ENCODE data around the gene CCNQ.

CCNQ gene

DNA sequence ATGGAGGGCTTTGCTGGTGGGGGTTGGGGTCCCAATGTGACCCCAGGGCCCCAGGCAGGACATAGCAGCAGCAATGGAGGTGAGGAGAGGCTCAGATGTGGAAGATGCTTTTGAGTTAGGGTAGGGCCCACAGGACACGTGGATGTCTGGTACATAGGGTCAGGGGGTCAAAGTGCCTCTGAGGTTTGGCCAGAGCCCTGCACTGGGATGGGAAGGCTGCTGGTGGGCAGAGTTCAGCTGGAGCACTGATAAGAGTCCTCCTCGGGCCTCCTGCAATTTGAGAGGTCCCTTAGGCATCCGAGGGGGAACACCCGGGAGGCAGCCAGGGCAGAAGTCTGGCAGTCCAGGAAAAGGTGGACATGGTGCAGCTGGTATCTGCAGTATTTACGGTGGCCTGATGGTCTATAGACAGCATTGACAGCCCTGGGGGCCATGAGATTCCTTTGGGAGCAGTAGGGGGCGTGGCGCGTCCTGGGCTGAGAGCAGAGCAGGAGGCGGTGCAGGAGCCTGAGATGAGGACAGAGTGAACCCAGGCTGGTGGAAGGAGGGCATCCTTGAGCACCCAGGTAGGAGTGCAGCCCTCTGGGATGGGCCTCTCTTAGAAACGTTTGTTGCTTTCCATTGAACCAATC, 22.6 kb downstream of the CCNQ start:
- no peak for DNase-seq (ENCODE audit: low read depth in 2 of 2)

DNA sequence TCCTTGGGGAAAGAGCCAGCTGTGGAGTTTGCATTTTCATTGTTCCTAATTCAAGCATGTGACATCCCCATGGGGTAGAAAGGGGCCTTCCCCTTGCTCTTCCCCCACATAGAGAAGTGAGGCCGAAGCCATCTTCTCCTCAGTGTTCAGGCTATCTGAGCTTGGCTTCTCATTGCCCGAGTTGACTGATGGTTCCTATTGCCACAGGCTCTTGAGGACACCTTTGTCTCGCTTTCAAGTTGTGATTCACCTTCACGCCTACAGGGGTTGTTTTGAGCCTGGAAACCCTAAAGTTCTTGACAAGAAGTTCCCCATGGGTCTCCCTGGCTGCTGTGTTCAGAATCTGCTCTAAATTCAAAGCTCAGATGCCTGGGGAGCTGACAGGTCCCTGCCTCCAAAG, 25.0 kb downstream of the CCNQ start:
- no peak for DNase-seq (ENCODE audit: low read depth in 2 of 2)

DNA sequence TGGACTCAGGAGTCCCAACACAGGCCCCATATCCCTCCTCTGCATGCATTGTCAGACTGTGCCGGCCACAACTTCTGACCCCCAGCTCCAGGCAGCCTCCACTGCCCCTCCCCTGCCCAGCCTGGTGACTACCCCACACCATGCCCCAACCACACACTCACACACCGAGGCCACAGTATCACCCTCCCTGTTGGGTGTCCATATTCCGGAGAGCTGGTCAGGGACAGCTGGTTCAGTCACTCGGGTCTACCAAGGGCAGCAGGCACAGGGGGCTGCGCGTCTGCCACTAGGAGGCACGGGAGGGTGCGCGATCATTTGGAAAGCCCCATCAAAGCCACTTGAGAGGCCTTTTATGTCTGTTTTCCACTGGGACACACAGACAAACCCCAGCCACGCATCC, 26.3 kb downstream of the CCNQ start:
- DNase-seq (ENCODE audit: low read depth in 2 of 2), result no peak

DNA sequence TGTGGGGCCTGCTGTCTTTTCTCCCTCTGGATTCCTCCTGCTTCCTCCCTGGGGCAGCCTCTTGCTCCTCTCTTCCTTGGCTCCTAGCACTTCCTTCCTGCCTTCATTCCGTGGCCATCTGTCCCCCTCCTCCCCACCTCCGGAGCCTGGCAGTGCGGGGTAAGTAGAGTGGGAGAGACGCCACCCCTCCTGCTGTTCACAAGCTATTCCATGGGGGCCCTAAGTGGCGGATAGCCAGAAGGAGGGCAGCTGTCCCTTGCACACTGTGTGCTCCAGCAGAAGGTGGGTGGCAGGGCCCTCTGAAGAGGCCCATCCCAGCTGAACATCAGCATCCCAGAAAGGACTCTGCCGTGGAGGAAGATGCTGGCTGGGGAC, 27.4 kb downstream of the CCNQ start:
- no peak for DNase-seq (ENCODE audit: low read depth in 2 of 2)

DNA sequence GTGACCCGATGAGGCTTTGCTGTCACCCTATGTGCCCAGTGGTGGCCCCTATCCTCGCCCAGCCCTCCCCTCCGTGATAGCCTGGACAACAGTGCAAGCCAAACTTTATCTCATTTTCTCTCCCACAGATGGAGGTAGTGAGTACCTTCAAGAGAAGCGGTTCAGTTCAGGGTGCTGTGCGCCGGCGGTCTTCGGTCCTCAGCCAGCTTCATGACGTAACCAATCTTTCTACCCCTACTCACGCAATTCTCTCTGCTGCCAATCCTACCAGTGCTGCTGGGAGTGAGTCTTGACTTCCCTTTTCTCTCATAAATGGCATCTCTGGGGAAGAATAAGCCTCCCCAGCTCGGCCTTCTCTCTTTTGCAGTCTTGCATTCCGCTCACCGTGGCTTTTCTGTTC, 29.5 kb downstream of the CCNQ start:
- no peak for DNase-seq (ENCODE audit: low read depth in 2 of 2)

DNA sequence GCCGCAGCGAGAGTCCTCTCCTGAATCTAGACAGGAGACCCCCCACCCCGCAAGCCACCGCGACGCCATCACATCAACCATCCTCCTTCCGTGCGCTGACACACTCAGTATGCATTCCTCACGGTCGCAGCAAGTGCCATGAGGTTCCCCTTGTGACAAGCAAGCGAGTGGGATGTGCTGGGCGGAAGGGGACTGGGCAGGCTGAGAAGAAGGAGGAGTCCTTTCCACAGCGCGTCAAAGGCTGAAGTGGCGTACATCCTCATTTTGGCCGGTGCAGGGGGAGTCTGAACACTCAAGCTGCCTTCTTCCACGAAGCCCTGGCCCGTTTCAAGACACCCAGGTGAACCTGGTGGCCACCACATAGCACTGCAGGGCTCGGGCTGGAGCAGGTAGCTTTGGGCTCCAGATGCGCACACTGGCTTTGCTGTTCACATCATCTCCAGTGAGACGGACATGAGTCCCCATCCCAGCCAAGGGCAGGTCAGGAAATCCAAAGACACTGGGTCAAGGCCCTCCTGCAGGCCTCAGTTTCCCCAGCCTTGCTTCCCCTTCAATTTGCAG, 30.4 kb downstream of the CCNQ start:
- no peak for DNase-seq (ENCODE audit: low read depth in 2 of 2)

DNA sequence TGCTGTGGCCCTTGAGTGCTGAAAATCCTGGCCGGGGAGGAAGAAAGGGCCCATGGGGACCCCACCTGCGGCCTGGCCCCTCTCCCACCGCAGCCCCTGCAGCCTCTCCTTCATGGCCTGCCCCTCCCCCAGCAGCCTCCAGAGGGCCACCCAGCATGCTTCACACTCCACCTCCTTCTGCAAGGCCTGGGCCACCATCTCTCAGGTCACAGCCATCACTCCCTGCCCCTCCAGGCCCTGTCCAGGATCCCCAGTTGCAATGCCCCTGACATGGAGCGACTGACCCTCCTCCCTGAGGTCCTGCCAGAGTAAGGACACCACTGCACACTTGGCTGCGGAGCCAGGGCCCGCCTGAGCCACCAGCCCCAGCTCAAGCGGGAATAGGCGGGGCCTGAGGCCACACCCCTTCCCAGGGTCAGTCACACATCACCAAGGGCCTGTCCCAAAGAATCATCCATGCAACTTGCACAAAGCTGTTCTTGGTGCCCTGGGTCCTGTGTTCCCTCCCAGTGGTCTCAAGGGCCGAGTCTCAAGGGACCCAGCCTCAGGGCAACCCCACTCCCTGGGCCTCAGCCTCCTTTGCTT, 32.9 kb downstream of the CCNQ start:
- DNase-seq (ENCODE audit: low read depth in 2 of 2), result no peak

DNA sequence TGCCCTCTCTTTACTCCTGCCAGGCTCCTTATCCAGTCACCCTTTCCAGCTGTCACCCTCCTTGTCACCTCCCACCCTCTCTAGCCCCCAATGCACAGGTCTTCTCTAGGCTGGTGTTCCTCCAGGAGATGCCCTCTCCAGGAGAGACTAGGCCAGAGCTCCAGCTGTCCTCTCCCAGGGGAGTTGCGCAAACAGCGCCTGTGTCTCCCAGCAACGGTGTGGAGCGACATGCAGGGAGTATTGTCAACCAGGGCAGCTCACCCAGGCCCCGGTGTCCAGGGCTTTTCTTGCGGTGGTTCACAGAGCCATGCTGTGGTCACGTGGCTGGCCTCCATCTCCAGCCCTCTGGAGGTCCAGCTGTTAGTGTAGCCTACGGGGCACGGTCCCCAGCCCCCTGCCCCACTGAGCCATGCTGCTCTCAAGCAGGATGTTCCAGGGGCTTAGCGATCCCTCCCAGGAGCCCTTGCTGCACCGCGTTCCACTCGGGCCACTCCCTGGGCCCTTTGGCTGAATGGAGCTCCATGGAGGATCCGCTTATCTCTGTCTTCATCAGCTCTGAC, 34.8 kb downstream of the CCNQ start:
- no peak for DNase-seq (ENCODE audit: low read depth in 2 of 2)

DNA sequence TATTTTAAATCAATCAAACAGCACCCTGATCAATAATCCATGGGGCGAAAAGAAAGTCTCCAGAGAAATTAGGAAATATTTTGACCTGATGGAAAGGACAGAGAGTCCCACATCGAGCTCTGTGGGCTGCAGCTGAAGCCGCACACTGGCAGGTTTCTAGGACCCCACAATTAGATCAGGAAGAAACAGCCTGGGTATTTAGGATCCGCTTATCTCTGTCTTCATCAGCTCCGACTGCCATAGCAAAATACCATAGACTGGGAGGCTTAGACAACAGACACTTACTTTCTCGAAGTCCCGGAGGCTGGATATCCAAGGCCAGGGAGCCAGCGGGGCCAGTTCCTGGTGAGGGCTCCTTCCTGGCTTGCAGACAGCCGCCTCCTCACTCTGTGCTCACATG, 36.4 kb downstream of the CCNQ start:
- DNase-seq (ENCODE audit: low read depth in 2 of 2), result no peak

DNA sequence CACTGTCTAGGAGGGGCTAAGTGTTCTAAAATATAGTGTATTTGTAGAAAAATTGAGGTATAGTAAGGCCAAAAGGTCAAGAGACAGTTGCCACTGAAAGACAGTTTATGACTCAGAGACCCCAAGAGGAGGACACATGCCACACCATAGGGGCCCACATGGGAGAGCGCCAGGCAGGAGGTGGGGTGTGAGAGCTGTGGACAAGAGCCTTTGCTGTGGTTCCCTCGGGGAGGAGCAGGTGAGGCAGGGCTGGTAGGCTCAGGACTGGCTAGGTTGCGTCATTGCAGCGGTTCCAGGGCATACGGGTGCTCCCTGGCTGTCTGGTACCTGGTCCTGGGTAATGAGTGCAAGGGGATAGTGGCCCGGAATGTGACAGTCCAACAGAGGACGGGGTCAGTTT, 37.6 kb downstream of the CCNQ start:
- DNase-seq (ENCODE audit: low read depth in 2 of 2), result no peak

DNA sequence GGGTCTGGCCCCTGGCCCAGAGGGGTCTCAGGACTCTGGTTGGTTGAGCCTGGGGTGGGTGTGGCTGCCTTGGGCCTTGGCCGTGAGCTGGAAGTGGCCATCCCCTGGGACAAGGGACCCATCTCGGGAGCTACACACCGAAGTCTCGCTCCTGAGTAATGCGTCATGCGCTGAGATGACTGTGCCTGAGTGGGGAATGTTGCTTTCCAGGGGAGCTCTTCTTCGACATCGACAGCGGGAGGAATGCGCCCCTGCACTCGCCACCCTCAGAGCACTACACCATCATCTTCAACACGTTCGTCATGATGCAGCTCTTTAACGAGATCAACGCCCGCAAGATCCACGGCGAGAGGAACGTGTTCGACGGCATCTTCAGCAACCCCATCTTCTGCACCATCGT, 38.5 kb downstream of the CCNQ start:
- DNase-seq (ENCODE audit: low read depth in 2 of 2), result no peak

DNA sequence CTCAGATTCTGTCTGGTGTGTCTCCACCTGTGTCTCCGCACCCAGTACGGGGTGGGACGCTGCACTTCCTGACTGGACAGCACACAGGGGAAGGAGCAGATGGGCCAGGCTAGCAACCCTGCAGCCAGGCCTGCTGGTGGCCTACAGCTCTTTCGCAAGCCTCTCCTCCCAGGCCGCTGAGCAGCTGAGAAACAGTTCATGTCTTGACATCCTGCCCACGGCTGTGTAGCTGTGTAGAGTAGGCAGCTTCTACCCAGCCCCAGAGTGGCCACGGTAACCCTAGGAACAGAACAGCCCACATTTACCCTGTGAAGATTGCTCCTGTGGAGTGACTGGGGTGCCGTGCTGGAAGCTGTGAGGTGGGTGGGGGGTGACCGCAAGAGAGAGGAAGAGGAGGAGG, 38.9 kb downstream of the CCNQ start:
- DNase-seq (ENCODE audit: low read depth in 2 of 2), result no peak

DNA sequence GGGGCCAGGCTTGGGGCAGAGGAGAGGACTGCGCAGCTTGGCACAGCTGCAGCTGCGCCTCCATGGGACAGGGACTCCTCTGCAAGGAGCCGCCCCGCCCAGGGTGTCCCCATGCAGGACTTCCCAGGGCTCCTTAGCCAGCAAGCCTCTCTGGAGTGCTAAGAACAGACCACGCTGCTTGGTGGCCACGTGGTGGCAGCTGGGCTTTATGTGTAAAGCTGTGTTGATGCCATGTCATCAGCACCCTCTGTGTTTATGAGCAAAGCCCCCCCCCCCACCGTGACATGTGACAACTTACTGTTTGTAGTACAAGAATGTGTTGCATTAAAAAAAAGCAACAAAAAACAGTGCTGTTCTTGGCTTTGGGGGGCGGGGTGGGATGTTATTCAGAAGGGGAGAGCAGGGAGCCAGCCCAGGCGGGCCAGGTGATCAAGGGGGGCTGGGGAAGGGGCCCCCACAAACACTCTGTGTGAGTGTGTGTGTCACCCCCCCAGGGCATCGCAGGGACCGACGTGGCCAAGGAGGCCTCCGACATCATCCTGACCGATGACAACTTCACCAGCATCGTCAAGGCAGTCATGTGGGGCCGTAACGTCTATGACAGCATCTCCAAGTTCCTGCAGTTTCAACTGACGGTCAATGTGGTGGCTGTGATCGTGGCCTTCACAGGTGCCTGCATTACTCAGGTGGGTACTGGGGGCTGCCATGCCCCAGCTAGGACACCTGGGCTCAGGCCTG, 41.2 kb downstream of the CCNQ start:
- DNase-seq (ENCODE audit: low read depth in 2 of 2), result no peak

DNA sequence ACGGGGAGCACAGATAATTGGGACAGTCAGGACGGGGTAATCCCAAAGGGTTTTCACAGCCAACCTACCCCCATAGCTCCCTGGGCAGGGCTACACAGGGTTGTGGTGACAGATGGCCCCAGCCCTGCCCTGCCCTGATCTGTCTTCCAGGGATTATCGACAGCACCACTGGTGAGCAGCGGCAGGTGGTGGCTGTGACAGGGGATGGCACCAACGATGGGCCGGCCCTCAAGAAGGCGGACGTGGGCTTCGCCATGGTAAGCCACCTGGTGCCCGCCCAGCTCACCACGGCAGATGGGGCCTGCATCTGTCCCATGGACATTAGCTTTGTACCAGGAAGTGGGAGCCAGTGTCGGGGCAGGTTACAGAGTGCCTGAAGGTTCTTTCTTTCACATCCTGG, 42.2 kb downstream of the CCNQ start:
- DNase-seq (ENCODE audit: low read depth in 2 of 2), result no peak

DNA sequence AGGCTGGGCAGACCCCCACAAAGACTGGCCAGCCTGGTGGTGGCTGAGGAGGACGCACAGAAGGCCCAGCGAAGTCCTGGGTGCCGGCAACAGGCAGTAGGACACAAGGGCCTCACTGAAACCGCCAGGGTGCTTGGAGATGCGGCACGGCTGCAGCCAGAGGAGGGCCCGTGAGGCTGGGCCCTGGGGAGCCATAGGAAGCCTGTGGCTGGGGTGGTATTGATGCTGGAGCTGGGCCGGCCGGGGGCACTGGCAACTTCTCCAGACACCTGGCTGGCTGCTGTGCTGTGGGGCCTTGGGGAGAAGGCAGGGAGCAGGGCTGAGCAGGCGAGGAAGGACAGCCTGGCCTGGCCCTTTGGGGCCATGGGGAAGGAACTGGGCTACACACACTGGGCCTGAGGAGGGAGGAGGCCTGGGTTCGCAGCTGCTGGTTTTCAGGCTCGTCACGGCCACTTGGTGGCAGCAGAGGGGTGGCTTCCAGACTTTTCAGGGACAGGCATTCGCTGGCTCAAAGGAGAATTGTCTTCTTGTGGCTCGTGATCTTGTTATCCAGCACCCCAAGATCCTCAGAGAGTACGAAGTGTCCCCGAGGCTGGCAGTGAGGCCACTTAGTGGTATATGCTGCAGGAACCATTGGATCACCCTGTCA, 44.3 kb downstream of the CCNQ start:
- peak; percentile 24 to 59 for DNase-seq (ENCODE audit: low read depth in 2 of 2)

DNA sequence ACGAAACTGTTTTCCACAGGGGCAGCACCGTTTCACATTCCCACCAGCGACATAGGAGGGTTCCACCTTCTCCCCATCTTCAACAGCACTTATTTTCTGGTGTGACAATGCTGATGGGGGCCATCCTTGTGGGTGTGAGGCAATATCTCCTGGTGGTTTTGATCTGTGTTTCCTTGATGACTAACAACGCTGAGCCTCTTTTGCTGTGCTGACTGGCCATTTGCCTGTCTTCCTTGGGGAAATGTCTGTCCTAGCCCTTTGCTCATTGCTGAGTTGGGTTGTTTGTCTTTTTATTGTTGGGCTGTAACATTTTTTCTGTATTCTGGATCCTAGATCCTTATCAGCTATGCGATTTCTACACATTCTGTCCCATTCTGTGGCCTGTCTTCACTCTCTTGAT, 47.8 kb downstream of the CCNQ start:
- no peak for DNase-seq (ENCODE audit: low read depth in 2 of 2)

DNA sequence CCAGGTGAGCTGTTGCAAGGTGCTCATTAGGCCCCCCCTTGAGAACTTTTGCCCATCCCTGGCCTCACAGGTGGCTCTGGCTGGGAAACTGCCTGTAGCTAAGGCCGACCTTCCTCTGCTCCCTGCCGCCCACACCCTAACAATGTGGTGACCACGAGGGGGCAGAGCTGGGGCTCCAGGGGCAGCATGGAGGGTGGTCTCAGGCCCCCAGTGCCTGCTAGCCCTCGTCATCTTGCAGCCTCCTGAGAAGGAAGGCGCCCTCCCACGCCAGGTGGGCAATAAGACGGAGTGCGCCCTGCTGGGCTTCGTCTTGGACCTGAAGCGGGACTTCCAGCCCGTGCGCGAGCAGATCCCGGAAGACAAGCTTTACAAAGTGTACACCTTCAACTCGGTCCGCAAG, 49.1 kb downstream of the CCNQ start:
- DNase-seq (ENCODE audit: low read depth in 2 of 2), result no peak

DNA sequence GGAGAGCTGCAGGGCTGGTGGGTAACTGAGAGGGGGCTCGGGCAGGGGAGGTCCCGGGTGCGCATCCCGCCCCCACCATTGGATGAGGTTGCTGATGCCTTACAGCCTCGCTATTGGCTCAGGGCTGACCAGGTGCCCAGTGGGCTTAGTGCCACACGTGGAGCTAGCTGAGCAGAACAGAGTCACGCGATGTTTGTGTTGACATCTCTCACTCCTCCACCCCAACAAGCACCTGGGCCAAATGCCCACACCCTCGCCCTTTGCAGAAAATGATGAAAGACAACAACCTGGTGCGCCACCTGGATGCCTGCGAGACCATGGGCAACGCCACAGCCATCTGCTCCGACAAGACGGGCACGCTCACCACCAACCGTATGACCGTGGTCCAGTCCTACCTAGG, 49.7 kb downstream of the CCNQ start:
- no peak for DNase-seq (ENCODE audit: low read depth in 2 of 2)

DNA sequence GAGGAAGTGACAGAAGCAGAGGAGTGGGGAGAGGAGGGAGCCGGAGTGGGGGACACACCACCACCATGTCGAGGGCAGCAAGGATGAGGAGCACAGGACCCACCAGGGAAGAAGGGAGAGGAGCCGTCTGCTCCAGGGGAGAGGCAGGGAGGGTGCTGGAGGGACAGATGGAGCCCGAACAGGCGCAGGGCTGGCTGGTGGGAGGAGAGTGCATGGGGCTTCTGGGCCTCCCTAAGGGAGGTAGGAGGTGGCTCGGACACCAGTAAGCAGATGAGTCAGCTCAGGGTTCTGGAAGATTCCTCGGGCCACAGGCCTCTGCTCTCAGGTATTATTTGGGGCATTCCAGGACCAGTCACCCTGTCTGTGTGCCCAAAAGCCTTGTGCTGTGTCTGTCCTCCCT, 51.7 kb downstream of the CCNQ start:
- no peak for DNase-seq (ENCODE audit: low read depth in 2 of 2)

DNA sequence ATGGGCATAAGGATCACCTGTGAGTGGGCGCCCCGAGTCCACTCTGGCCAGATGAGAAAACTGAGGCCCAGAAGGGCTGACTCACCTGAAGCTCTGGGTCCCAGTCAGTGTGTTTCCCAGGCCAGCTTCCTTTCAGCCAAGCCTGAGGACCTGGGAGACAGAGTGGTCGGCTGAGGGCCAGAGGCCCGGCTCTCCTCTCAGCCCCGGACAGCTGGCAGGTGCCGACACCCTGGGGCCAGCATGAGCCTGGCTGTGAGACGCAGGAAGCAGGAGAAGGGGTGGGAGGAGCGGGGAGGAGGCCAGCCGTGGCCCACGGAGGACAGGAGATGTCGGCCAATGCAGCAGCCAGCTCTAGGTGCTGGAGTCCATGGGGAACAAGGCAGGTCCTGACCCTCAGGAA, 52.6 kb downstream of the CCNQ start:
- DNase-seq (ENCODE audit: low read depth in 2 of 2), result no peak

DNA sequence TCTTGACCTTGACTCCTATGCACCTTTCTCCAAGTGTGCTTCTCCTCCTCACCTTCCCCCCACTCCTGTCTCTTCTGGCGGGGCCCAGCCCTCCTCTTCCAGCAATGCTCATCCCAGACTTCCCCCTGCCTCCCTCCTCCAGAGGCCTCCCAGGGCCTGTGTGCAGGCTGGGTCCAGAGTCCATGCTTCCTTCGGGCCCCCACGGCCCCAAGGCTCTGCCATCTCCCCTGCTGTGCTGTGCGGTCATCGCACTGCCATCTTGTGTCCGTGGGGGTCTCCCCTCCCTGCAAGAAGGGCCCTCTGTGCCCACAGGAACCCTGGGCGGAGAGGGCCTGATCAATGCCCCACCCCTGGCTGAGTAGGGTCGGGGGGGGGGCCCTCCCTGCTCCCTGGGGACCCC, 54.2 kb downstream of the CCNQ start:
- DNase-seq (ENCODE audit: low read depth in 2 of 2), result no peak

DNA sequence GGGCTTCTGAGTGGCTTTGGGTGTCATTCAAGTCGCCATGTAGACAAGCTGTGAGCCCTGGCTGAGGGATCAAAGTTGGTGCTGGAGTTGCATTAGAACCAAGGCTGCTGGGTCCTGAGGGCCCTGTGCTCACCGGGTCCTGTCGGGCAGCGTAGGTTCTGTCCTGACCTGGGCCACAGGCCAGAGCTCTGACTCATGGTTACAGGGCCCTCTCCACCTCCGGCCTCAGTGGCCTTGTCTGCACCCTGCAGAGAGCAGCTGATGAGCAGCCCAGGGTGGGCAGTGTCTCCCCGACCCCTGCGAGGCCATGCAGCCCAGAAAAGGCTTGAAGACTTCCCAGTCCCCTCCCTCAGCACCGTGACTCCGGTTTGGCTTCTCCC, 59.0 kb downstream of the CCNQ start:
- no peak for DNase-seq (ENCODE audit: low read depth in 2 of 2)

Data from stimulated activated CD4-positive, alpha-beta T cell treated with anti-CD3 and anti-CD28 coated beads, Interleukin-12 subunit alpha, Interleukin-12 subunit beta, amount 100 ng/mL, for 24 hours (primary cell).